PFSK-1 (cell line): Measurements from ENCODE around the gene FYCO1.

Experiments
- FOXP2 ChIP-seq: optimal IDR thresholded peaks from 2 replicates; pipeline ENCODE3; 2011; ENCODE audit warnings: borderline replicate concordance, control low read depth, inconsistent platforms; ENCODE audit not compliant: insufficient read depth; ENCODE audit errors: extremely low read length, extremely low read depth
- POLR2AphosphoS5 ChIP-seq: IDR thresholded peaks from 2 replicates; pipeline ENCODE4 v1.6.1; 2012; ENCODE audit warnings: low read depth, mild to moderate bottlenecking, control low read depth, low read length, moderate library complexity
- SIN3A ChIP-seq: IDR thresholded peaks from 2 replicates; pipeline ENCODE4 v1.6.1; 2012; ENCODE audit warnings: mild to moderate bottlenecking, low read length, moderate library complexity, borderline replicate concordance; ENCODE audit not compliant: insufficient read depth
- TAF1 ChIP-seq: IDR thresholded peaks from 2 replicates; pipeline ENCODE4 v1.6.1; 2012; ENCODE audit warnings: low read length, control low read depth, borderline replicate concordance; ENCODE audit not compliant: insufficient read depth
- TF ChIP-seq, protein P1 (sequence below), 2 experiments: IDR thresholded peaks; 2 replicates each; pipeline versions ENCODE4 v1.6.1 to v1.8.0; 2011 to 2012; ENCODE audit warnings: low read depth in 2 of 2, low read length in 2 of 2, control low read depth in 1 of 2, inconsistent platforms in 1 of 2, mild to moderate bottlenecking in 1 of 2, moderate library complexity in 1 of 2; ENCODE audit not compliant: insufficient read depth in 1 of 2

Gene FYCO1

GRCh38 chr3:45922950-45923590 lies 72.6 kb downstream of the FYCO1 start:
- TF ChIP-seq POLR2AphosphoS5 (no peak), SIN3A (no peak), FOXP2 (no peak), TAF1 (no peak)
- TF ChIP-seq, protein P1, sequence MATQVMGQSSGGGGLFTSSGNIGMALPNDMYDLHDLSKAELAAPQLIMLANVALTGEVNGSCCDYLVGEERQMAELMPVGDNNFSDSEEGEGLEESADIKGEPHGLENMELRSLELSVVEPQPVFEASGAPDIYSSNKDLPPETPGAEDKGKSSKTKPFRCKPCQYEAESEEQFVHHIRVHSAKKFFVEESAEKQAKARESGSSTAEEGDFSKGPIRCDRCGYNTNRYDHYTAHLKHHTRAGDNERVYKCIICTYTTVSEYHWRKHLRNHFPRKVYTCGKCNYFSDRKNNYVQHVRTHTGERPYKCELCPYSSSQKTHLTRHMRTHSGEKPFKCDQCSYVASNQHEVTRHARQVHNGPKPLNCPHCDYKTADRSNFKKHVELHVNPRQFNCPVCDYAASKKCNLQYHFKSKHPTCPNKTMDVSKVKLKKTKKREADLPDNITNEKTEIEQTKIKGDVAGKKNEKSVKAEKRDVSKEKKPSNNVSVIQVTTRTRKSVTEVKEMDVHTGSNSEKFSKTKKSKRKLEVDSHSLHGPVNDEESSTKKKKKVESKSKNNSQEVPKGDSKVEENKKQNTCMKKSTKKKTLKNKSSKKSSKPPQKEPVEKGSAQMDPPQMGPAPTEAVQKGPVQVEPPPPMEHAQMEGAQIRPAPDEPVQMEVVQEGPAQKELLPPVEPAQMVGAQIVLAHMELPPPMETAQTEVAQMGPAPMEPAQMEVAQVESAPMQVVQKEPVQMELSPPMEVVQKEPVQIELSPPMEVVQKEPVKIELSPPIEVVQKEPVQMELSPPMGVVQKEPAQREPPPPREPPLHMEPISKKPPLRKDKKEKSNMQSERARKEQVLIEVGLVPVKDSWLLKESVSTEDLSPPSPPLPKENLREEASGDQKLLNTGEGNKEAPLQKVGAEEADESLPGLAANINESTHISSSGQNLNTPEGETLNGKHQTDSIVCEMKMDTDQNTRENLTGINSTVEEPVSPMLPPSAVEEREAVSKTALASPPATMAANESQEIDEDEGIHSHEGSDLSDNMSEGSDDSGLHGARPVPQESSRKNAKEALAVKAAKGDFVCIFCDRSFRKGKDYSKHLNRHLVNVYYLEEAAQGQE (IDR thresholded peaks at IDR 0.05; ENCODE audit: insufficient read depth in 1 of 2, low read depth in 2 of 2, low read length in 2 of 2) = no peak

DNA sequence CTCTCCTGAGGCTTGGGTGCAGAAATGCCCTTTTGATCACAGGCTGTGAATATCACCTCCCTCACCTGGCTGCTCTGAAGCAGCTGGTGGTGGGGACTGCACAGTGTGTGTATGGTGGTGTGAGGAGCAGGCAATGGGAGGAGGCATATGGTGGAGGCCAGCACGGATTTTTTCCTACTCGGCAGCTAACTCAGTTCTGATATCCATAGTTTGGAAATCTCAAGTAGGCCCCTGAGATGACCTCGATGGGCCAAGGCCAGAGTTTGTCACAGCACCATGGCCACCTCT lies 73.6 kb downstream of the FYCO1 start:
- no peak for TF ChIP-seq TAF1
- no peak for TF ChIP-seq POLR2AphosphoS5

DNA sequence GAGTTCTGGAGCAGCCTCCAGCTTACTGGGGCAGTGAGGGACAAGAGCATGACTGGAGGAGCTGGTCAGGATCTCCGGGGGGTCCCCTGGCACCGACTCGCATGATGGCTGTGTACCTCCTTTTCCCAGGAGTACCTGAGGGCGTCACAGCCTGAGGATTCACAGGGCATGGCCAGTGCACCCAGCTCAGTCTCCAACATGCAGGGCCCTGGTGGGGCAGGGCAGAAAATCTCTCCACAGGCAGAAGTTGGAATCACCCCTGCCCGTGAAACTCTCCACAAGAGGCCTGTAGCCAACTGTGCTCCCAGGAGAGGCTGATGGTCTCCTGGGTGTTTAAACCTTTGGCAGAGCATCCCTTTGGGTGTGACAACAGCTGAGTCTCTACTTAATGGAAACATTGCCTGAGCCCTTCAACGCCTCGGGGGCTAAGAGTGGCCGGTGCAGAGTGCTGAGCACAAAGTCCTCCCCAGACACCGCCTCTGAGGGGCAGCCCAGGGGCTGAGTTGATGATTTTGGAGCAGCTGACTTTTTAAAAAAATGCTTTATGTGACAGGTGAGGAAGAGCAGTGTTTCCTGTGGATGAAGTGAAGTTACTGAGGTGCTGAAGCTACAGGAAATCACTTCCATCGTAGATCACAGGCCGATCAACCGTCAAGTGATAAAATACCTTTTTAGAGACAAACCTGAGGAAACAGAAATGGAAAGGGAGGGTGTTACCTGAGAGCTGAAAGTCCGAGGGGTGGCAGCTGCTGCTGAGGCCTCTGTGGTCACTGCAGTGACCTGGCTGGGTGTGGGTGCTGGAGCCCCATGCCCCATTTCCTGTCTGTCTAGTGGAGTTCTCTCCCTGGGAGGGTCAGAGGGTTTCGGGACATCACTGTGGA lies 74.2 kb downstream of the FYCO1 start:
- TF ChIP-seq SIN3A = no peak
- TF ChIP-seq, protein P1 (IDR thresholded peaks at IDR 0.05; ENCODE audit: insufficient read depth in 1 of 2, low read depth in 2 of 2, low read length in 2 of 2) = no peak
- TF ChIP-seq TAF1 = no peak
- TF ChIP-seq POLR2AphosphoS5 = no peak
- no peak for TF ChIP-seq FOXP2

- TF ChIP-seq FOXP2 (no peak), SIN3A (no peak), POLR2AphosphoS5 (no peak), TAF1 (no peak)
- TF ChIP-seq, protein P1 (IDR thresholded peaks at IDR 0.05; ENCODE audit: insufficient read depth in 1 of 2, low read depth in 2 of 2, low read length in 2 of 2) = no peak
Measured at GRCh38 chr3:45917146-45917898, 78.3 kb downstream of the FYCO1 start.

- TF ChIP-seq POLR2AphosphoS5 (no peak), FOXP2 (no peak), SIN3A (no peak), TAF1 (no peak)
- TF ChIP-seq, protein P1 (IDR thresholded peaks at IDR 0.05; ENCODE audit: insufficient read depth in 1 of 2, low read depth in 2 of 2, low read length in 2 of 2) = no peak
Measured at GRCh38 chr3:45915518-45916231, 79.9 kb downstream of the FYCO1 start.
